Heart left ventricle (tissue), 16 donors: Measurements from ENCODE around the gene ARHGEF3. TPM values are rescaled to one million over a fixed set of nuclear protein-coding genes. Genes with fewer than 3 reads are reported as not detected.

ENCODE experiments used
- ATAC-seq, 4 donors: fragments of 200-7000 bp; cut with Tn5 transposase; one replicate each; pipeline ENCODE4 v1.9.1; 2020 to 2022; ENCODE audit warnings: moderate library complexity in 4 of 4, mild to moderate bottlenecking in 3 of 4, moderate number of reproducible peaks in 1 of 4
- DNase-seq, 5 donors: peaks; one replicate each; pipeline ENCODE4 v3.0.0-alpha.2; 2020
- H3K27ac ChIP-seq, 12 donors: fragments of 200-600 bp; sonication (generic) in 4 of 12; one replicate each; pipeline versions ENCODE4 v1.5.0 to v1.8.0; 2016 to 2022; ENCODE audit warnings: mild to moderate bottlenecking in 2 of 12
- H3K27me3 ChIP-seq, 9 donors: fragments of 200-600 bp; sonication (generic) in 2 of 9; one replicate each; pipeline versions ENCODE4 v1.5.1 to v1.8.0; 2016 to 2022; ENCODE audit warnings: mild to moderate bottlenecking in 3 of 9
- H3K36me3 ChIP-seq, 9 donors: fragments of 200-600 bp; sonication (generic) in 2 of 9; one replicate each; pipeline versions ENCODE4 v1.5.0 to v1.8.0; 2018 to 2022; ENCODE audit warnings: mild to moderate bottlenecking in 2 of 9
- H3K4me1 ChIP-seq, 12 donors: fragments of 200-600 bp; sonication (generic) in 4 of 12; one replicate each; pipeline versions ENCODE4 v1.5.0 to v1.8.0; 2016 to 2022; ENCODE audit warnings: mild to moderate bottlenecking in 3 of 12
- H3K4me3 ChIP-seq, 12 donors: fragments of 200-600 bp; sonication (generic) in 4 of 12; one replicate each; pipeline versions ENCODE4 v1.5.0 to v1.8.0; 2017 to 2022; ENCODE audit warnings: mild to moderate bottlenecking in 9 of 12, moderate library complexity in 4 of 12
- H3K9me3 ChIP-seq, 12 donors: fragments of 200-600 bp; sonication (generic) in 4 of 12; one replicate each; pipeline versions ENCODE4 v1.5.0 to v1.8.0; 2016 to 2022; ENCODE audit warnings: mild to moderate bottlenecking in 1 of 12
- POLR2A ChIP-seq, 2 donors: fragments of 450-650 bp; IDR thresholded peaks; one replicate each; pipeline ENCODE4 v1.6.1; 2017; ENCODE audit warnings: antibody characterized with exemption in 2 of 2, mild to moderate bottlenecking in 2 of 2, moderate library complexity in 2 of 2
- WGBS, 4 donors: extraction: QIAGEN DNeasy Blood & Tissue Kit in 2 of 4; methylation state at CpG; one replicate each; pipeline versions ENCODE4 v1.1.5 to v1.1.7; 2013 to 2018; 5-methylcytosine and 5-hydroxymethylcytosine counted together
- intact Hi-C, 10 donors: fragments of 100-400 bp; cut with DNase I; formaldehyde crosslinking; loops; one replicate each; pipeline versions ENCODE4 v1.11.1 to v1.14.2; 2022
- polyA plus RNA-seq, 2 donors: library from polyadenylated mRNA; stranded (reverse); fragments of 200-250 nt; gene quantifications; one replicate each; pipeline ENCODE4 v1.2.3, GENCODE V29; 2013
- total RNA-seq, 9 donors: library from RNA; depleted of rRNA in 2 of 9; stranded (reverse); fragments of >200 nt in 2 of 9; fragmentation: NEBNext Ultra II Directional in 3 of 9; extraction: Animal tissue kit (Norgen Biotek cat#: 25700) in 3 of 9; gene quantifications; one replicate each; pipeline versions ENCODE4 v1.1.0 to v1.2.4, GENCODE V29; 2016 to 2023
- TF ChIP-seq, protein P1 (sequence below), 12 donors: fragments of 200-600 bp; sonication (generic) in 4 of 12; IDR thresholded peaks; one replicate each; pipeline versions ENCODE4 v1.5.0 to v1.8.0; 2018 to 2022; ENCODE audit warnings: antibody characterized with exemption in 12 of 12, mild to moderate bottlenecking in 5 of 12
- donor health status: ischemic (EF 13 %, LVEDD 7.1; RV severe dilation, severe dysfunction).
- donor health status: healthy with polysubstance abuse.
- donor health status: DM: no; HTN: yes; CAD: no.
- donor health status: DM: no; HTN: no; CAD: no.
- donor health status: ischemic (EF 25% LVEDD 6.9; RV normal size, moderate dysfunction).
- donor health status: ischemic (EF 25% LVEDD 5.7; RV mildly dilated, moderate dysfunction).
- donor health status: healthy.
- donor health status: DM: yes; HTN: yes; CAD: no.
- donor health status: ischemic (EF 35%, LVEDD 5.7; RV mildly dilated, moderate dysfunction).
- donor health status: nonischemic (EF 11% LVEDD 7.7; RV severe dilation, severe dysfunction).
- donor health status: DM: yes; HTN: yes; CAD: no.
- donor health status: PGD.
- donor health status: ischemic (EF 29% LVEDD 5.4; RV normal size, mild dysfunction).
- donor health status: nonischemic (EF 23%, LVEDD 6.1; RV moderate dilation, normal function).

Gene ARHGEF3
- total and polyA plus RNA-seq, 11 donors = 6.5 to 36.8 (median 16.8) TPM

DNA sequence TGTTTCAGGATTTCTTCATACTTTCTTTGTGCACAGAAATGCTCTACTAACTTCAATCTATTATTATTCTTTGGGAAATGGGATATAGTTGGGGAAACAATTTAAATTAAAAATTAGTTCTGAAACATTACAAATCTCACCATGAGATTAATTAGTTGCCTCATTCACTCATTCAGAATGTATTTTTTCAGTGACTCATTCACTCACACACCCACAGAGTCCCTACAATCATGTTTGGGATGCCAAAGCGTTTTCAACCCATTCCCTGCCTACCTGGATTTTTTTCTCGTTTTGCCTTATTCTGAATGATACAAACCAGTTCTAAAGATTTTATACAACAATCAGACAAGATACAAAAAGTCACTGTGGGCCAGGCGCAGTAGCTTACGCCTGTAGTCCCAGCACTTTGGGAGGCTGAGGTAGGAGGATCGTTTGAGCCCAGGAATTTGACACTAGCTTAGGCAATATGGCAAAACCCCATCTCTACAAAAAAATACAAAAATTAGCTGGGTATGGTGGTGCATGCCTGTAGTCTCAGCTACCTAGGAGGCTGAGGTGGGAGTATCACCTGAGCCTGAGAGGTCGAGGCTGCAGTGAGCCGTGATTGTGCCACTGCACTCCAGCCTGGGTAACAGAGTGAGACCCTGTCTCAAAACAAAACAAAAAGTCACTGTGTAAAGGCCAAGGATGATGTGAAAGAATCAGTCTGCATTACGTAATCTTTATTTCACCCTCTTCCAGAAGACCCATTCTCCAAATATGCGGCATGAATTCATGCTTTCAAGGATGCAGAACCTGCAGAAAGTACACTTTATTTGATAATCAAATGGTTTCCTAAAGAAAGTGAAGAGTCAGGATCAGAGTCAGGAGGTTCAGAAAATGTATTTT is 34.8 kb upstream of the ARHGEF3 start:
- TF ChIP-seq POLR2A (IDR thresholded peaks at IDR 0.05) = no peak
- TF ChIP-seq, protein P1, sequence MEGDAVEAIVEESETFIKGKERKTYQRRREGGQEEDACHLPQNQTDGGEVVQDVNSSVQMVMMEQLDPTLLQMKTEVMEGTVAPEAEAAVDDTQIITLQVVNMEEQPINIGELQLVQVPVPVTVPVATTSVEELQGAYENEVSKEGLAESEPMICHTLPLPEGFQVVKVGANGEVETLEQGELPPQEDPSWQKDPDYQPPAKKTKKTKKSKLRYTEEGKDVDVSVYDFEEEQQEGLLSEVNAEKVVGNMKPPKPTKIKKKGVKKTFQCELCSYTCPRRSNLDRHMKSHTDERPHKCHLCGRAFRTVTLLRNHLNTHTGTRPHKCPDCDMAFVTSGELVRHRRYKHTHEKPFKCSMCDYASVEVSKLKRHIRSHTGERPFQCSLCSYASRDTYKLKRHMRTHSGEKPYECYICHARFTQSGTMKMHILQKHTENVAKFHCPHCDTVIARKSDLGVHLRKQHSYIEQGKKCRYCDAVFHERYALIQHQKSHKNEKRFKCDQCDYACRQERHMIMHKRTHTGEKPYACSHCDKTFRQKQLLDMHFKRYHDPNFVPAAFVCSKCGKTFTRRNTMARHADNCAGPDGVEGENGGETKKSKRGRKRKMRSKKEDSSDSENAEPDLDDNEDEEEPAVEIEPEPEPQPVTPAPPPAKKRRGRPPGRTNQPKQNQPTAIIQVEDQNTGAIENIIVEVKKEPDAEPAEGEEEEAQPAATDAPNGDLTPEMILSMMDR (IDR thresholded peaks at IDR 0.05) = no peak
- Histone ChIP-seq H3K27ac (no peak overlapping the region), H3K4me3 (no peak overlapping the region), H3K4me1 (peaks cover 0 to 12% (median 0%) of the 10 kb centered on the region in 12 donors), H3K27me3 (no peaks in the 10 kb centered on the region), H3K36me3 (no peaks in the 10 kb centered on the region), H3K9me3 (no peaks in the 10 kb centered on the region)
- intact Hi-C loops = no loop called here
- no peak for DNase-seq
- ATAC-seq = no peak
- WGBS, 4 donors = 84 to 87% (median 86%) methylated on average over 9 of the region's 9 CpGs

DNA sequence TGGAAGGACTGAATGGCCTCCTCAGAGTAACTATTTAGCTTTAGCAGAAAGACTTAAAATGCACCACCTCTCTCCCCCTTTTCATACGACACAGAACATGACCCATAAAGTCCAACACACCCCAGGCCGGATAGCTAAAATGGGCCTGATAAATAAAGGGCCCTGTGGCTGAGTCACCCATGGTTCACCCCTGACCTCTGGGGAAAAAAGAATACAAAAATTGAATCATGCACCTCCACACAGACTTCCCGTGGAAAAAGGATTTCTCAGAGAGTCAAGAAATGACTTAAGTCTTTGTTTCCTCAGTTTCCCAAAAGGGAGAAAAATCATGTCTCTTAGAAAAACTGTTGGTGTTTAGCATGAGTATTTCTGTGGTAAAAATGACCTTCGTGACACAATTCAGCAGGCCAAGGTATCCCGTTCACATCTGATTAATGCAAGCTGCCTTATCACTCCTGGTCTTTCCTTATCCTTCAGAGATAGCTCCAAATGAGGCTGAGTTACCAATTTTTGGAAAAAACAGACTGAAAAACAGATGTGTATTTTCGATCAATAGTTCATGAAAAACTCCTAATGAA is 34.0 kb upstream of the ARHGEF3 start:
- no peak overlapping the region for H3K4me3 ChIP-seq
- H3K36me3 ChIP-seq = no peaks in the 10 kb centered on the region
- DNase-seq (no peak), ATAC-seq (peak in 1 of 4 donors; percentile 18)
- intact Hi-C loops = no loop called here
- peaks cover 0 to 12% (median 0%) of the 10 kb centered on the region in 12 donors for H3K4me1 ChIP-seq
- no peaks in the 10 kb centered on the region for H3K27me3 ChIP-seq
- TF ChIP-seq, protein P1 (IDR thresholded peaks at IDR 0.05) = no peak
- no peak for TF ChIP-seq POLR2A (IDR thresholded peaks at IDR 0.05)
- no peak overlapping the region for H3K27ac ChIP-seq
- WGBS, 4 donors = 85 to 89% (median 88%) methylated on average over 6 of the region's 6 CpGs
- no peaks in the 10 kb centered on the region for H3K9me3 ChIP-seq

DNA sequence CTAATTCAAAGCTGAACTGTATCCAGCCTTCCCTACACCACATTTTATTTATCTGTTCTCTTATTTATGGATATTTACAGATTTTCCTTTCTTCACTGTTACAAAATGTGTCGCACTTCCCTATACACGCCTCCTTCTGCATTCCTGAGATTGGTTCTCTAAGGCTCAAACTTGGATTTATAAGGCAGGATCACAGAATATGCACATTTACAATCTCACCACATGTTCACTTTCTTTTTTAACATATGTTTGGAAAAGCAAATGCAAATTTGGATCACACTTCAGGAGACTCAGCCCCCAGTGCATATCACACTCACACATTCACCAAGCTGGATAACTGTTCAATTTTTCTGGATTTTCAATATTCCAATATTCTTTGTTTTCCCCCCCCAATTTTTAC is 31.8 kb upstream of the ARHGEF3 start:
- TF ChIP-seq, protein P1 (IDR thresholded peaks at IDR 0.05) = no peak
- TF ChIP-seq POLR2A (IDR thresholded peaks at IDR 0.05) = no peak
- DNase-seq (no peak), ATAC-seq (no peak)
- H3K27me3 ChIP-seq = no peaks in the 10 kb centered on the region
- H3K4me1 ChIP-seq = peaks cover 0 to 12% (median 0%) of the 10 kb centered on the region in 12 donors
- H3K4me3 ChIP-seq = no peak overlapping the region
- 89 to 93% (median 90%) methylated on average over 2 of the region's 2 CpGs for WGBS, 4 donors
- no peak overlapping the region for H3K27ac ChIP-seq
- H3K9me3 ChIP-seq = no peaks in the 10 kb centered on the region
- intact Hi-C loops = no loop called here
- H3K36me3 ChIP-seq = no peaks in the 10 kb centered on the region

DNA sequence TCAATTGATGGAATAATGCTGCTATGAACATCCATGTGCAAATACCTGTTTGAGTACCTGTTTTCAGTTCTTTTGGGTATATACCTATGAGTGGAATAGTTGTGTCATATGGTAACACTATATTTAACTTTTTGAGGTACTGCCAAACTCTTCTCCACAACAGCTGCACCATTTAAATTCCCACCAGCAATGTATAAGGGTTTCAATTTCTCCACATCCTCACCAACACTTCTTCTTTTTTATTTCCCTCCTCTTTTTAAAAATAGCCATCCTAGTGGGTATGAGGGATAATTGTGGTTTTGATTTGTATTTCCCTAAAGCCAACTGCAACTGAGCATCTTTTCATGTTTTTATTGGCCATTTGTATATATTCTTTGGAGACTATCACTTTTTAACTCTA is 31.3 kb upstream of the ARHGEF3 start:
- no peaks in the 10 kb centered on the region for H3K9me3 ChIP-seq
- TF ChIP-seq POLR2A (IDR thresholded peaks at IDR 0.05) = no peak
- TF ChIP-seq, protein P1 (IDR thresholded peaks at IDR 0.05) = no peak
- ATAC-seq (no peak), DNase-seq (no peak)
- no peaks in the 10 kb centered on the region for H3K27me3 ChIP-seq
- no peak overlapping the region for H3K4me3 ChIP-seq
- intact Hi-C loops = no loop called here
- H3K4me1 ChIP-seq = peaks cover 0 to 12% (median 0%) of the 10 kb centered on the region in 12 donors
- H3K36me3 ChIP-seq = no peaks in the 10 kb centered on the region
- no peak overlapping the region for H3K27ac ChIP-seq
